Measurements from ENCODE around the gene COG5.
"Not testable (repeated sequence)": the region's sequence is repeated elsewhere in the genome, so short reads cannot be mapped to it uniquely, and the experiment has no call there.

COG5 gene

GRCh38 chr7:107579885-107580715, 16.4 kb upstream of the COG5 start, which contains the start of gene BCAP29:
BCAP29 (plus strand) TSS chr7:107580246; CDS start chr7:107580773, 527 bp downstream.
- peak; percentile 87 for DNase-seq

- DNase-seq: peak; percentile 78
Observed at GRCh38 chr7:107579554-107579884, 15.8 kb upstream of the COG5 start.

GRCh38 chr7:107573537-107573936, 9.8 kb upstream of the COG5 start:
- no peak for DNase-seq

- no peak for DNase-seq
Observed at GRCh38 chr7:107570298-107570697, 6.6 kb upstream of the COG5 start.

- DNase-seq: no peak
Observed at GRCh38 chr7:107564553-107565298, 1.0 kb upstream of the COG5 start.

GRCh38 chr7:107563081-107563774, 492 bp downstream of the COG5 start:
- peak; percentile 76 for DNase-seq

- no peak for DNase-seq
Observed at GRCh38 chr7:107560898-107561516, 2.7 kb downstream of the COG5 start.

GRCh38 chr7:107559864-107560263, 3.9 kb downstream of the COG5 start:
- DNase-seq: peak; percentile 49

GRCh38 chr7:107555893-107556292, 7.8 kb downstream of the COG5 start:
- no peak for DNase-seq

GRCh38 chr7:107551936-107552335, 11.8 kb downstream of the COG5 start:
- no peak for DNase-seq

GRCh38 chr7:107544848-107545591, 18.7 kb downstream of the COG5 start:
- DNase-seq: no peak

- no peak for DNase-seq
Observed at GRCh38 chr7:107543338-107543993, 20.3 kb downstream of the COG5 start.

- no peak for DNase-seq
Observed at GRCh38 chr7:107538001-107538400, 25.7 kb downstream of the COG5 start.

- DNase-seq: not testable (repeated sequence)
Observed at GRCh38 chr7:107537228-107537627, 26.5 kb downstream of the COG5 start.

- no peak for DNase-seq
Observed at GRCh38 chr7:107534139-107534538, 29.6 kb downstream of the COG5 start.

GRCh38 chr7:107530751-107531150, 33.0 kb downstream of the COG5 start:
- no peak for DNase-seq

- no peak for DNase-seq
Observed at GRCh38 chr7:107528461-107528860, 35.3 kb downstream of the COG5 start.

- no peak for DNase-seq
Observed at GRCh38 chr7:107527196-107527595, 36.5 kb downstream of the COG5 start.

GRCh38 chr7:107526672-107527071, 37.0 kb downstream of the COG5 start:
- DNase-seq: no peak

- DNase-seq: no peak
Observed at GRCh38 chr7:107506674-107507339, 56.9 kb downstream of the COG5 start.

- DNase-seq: peak; percentile 4
Observed at GRCh38 chr7:107505997-107506673, 57.6 kb downstream of the COG5 start.
